WTC11 (cell line): Measurements from ENCODE around the gene C1orf232. TPM values are rescaled to one million over a fixed set of nuclear protein-coding genes. Genes with fewer than 3 reads are reported as not detected.

ENCODE experiments used
- ATAC-seq: fragments of 200-7000 bp; cut with Tn5 transposase; 2 replicates; pipeline ENCODE4 v1.10.0; 2021; ENCODE audit warnings: mild to moderate bottlenecking, moderate library complexity
- CTCF ChIA-PET: fragments of 300-600 bp; sonication (Branson Sonifier 250); formaldehyde crosslinking; loops from one replicate; lab custom pipeline; 2021; ENCODE audit warnings: antibody characterized with exemption; lab: Charles Lee
- POLR2A ChIA-PET: fragments of 350-600 bp; sonication (Branson Sonifier 250); formaldehyde crosslinking; loops from one replicate; lab custom pipeline; 2021; ENCODE audit warnings: antibody characterized with exemption; lab: Charles Lee
- DNase-seq: peaks from one replicate; pipeline ENCODE4 v3.0.0; 2021; ENCODE audit warnings: low spot score
- H3K27ac Mint-ChIP-seq: 2 replicates; pipeline ENCODE4 v1.8.0; 2021; ENCODE audit warnings: mixed read lengths
- H3K27me3 Mint-ChIP-seq: 2 replicates; pipeline ENCODE4 v1.8.0; 2021; ENCODE audit warnings: low read depth, mild to moderate bottlenecking, moderate library complexity, mixed read lengths
- H3K36me3 Mint-ChIP-seq: 2 replicates; pipeline ENCODE4 v1.8.0; 2021; ENCODE audit warnings: mixed read lengths
- H3K4me1 Mint-ChIP-seq: 2 replicates; pipeline ENCODE4 v1.8.0; 2022; ENCODE audit warnings: mixed read lengths
- H3K4me3 Mint-ChIP-seq: 2 replicates; pipeline ENCODE4 v1.8.0; 2021; ENCODE audit warnings: mild to moderate bottlenecking, moderate library complexity, mixed read lengths
- H3K9me3 Mint-ChIP-seq: 2 replicates; pipeline ENCODE4 v1.8.0; 2021; ENCODE audit warnings: mixed read lengths
- ATF1 ChIP-seq: sonication (generic); formaldehyde crosslinking; IDR thresholded peaks from 2 replicates; pipeline ENCODE4 v1.8.1; 2023; ENCODE audit warnings: mild to moderate bottlenecking, moderate library complexity, missing genetic modification reagents
- ETV6 ChIP-seq: sonication (generic); formaldehyde crosslinking; IDR thresholded peaks from 2 replicates; pipeline ENCODE4 v1.8.1; 2022; ENCODE audit warnings: mild to moderate bottlenecking, missing genetic modification reagents
- NR1H2 ChIP-seq: sonication (generic); formaldehyde crosslinking; IDR thresholded peaks from 2 replicates; pipeline ENCODE4 v1.9.0; 2021; ENCODE audit warnings: mild to moderate bottlenecking, moderate library complexity, missing genetic modification reagents
- NR3C1 ChIP-seq: sonication (generic); formaldehyde crosslinking; conservative IDR thresholded peaks from 2 replicates; pipeline ENCODE4 v1.8.1; 2023; ENCODE audit warnings: low read depth, mild to moderate bottlenecking, missing genetic modification reagents
- ZNF121 ChIP-seq: sonication (generic); formaldehyde crosslinking; IDR thresholded peaks from 2 replicates; pipeline ENCODE4 v1.8.0; 2023; ENCODE audit warnings: missing genetic modification reagents
- total RNA-seq: library from RNA; stranded (reverse); gene quantifications from 3 replicates; pipeline ENCODE4 v1.2.3, GENCODE V29; 2021
- TF ChIP-seq, protein P1 (sequence below): sonication (generic); formaldehyde crosslinking; IDR thresholded peaks from 2 replicates; pipeline ENCODE4 v1.8.0; 2022; ENCODE audit warnings: mild to moderate bottlenecking, missing genetic modification reagents
- TF ChIP-seq, protein P2 (sequence below): sonication (generic); formaldehyde crosslinking; IDR thresholded peaks from 2 replicates; pipeline ENCODE4 v1.8.1; 2023; ENCODE audit warnings: mild to moderate bottlenecking, missing genetic modification reagents, moderate library complexity
- TF ChIP-seq, protein P3 (sequence below): sonication (generic); formaldehyde crosslinking; IDR thresholded peaks from 2 replicates; pipeline ENCODE4 v1.8.1; 2022; ENCODE audit warnings: low read depth, missing genetic modification reagents, borderline replicate concordance
- TF ChIP-seq, protein P4 (sequence below): sonication (generic); formaldehyde crosslinking; IDR thresholded peaks from 2 replicates; pipeline ENCODE4 v1.8.1; 2023; ENCODE audit warnings: mild to moderate bottlenecking, missing genetic modification reagents, borderline replicate concordance
- TF ChIP-seq, protein P5 (sequence below): sonication (generic); formaldehyde crosslinking; IDR thresholded peaks from 2 replicates; pipeline ENCODE4 v1.8.1; 2023; ENCODE audit warnings: mild to moderate bottlenecking, missing genetic modification reagents
- TF ChIP-seq, protein P6 (sequence below): sonication (generic); formaldehyde crosslinking; IDR thresholded peaks from 2 replicates; pipeline ENCODE4 v1.8.1; 2022; ENCODE audit warnings: mild to moderate bottlenecking, missing genetic modification reagents, moderate library complexity, borderline replicate concordance
- TF ChIP-seq, protein P7 (sequence below): fragments of 250-450 bp; sonication (Bioruptor Pico); IDR thresholded peaks from 2 replicates; pipeline ENCODE4 v1.8.0; 2021; ENCODE audit warnings: mild to moderate bottlenecking
- TF ChIP-seq, protein P8 (sequence below): sonication (generic); formaldehyde crosslinking; IDR thresholded peaks from 2 replicates; pipeline ENCODE4 v1.8.1; 2022; ENCODE audit warnings: low read depth, mild to moderate bottlenecking, moderate library complexity, missing genetic modification reagents, borderline replicate concordance
- TF ChIP-seq, protein P9 (sequence below): fragments of 250-450 bp; sonication (Bioruptor Pico); IDR thresholded peaks from 2 replicates; pipeline ENCODE4 v1.9.0; 2021; ENCODE audit warnings: mild to moderate bottlenecking

Gene C1orf232
- total RNA-seq, 1 experiment from 2014 or later: not detected

DNA sequence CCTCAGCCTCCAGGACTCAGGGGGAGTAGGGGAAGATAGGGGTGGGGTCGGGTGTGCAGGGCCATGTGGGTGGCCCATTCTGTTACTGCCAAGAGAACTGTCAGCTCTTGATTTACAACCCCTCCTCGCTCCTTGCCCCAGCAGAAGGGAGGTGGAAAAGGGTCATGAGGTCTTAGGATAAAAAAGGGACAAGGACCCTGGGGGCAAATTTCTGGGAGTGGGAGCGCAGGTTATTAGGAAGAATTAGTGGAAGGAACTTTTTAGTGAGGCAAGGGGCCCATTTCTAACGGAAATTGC is 9.1 kb downstream of the C1orf232 start (continued):
- TF ChIP-seq, protein P1, sequence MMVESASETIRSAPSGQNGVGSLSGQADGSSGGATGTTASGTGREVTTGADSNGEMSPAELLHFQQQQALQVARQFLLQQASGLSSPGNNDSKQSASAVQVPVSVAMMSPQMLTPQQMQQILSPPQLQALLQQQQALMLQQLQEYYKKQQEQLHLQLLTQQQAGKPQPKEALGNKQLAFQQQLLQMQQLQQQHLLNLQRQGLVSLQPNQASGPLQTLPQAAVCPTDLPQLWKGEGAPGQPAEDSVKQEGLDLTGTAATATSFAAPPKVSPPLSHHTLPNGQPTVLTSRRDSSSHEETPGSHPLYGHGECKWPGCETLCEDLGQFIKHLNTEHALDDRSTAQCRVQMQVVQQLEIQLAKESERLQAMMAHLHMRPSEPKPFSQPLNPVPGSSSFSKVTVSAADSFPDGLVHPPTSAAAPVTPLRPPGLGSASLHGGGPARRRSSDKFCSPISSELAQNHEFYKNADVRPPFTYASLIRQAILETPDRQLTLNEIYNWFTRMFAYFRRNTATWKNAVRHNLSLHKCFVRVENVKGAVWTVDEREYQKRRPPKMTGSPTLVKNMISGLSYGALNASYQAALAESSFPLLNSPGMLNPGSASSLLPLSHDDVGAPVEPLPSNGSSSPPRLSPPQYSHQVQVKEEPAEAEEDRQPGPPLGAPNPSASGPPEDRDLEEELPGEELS (CRISPR knock-in tag): no peak
- TF ChIP-seq, protein P2, sequence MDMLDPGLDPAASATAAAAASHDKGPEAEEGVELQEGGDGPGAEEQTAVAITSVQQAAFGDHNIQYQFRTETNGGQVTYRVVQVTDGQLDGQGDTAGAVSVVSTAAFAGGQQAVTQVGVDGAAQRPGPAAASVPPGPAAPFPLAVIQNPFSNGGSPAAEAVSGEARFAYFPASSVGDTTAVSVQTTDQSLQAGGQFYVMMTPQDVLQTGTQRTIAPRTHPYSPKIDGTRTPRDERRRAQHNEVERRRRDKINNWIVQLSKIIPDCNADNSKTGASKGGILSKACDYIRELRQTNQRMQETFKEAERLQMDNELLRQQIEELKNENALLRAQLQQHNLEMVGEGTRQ (CRISPR knock-in tag): no peak

DNA sequence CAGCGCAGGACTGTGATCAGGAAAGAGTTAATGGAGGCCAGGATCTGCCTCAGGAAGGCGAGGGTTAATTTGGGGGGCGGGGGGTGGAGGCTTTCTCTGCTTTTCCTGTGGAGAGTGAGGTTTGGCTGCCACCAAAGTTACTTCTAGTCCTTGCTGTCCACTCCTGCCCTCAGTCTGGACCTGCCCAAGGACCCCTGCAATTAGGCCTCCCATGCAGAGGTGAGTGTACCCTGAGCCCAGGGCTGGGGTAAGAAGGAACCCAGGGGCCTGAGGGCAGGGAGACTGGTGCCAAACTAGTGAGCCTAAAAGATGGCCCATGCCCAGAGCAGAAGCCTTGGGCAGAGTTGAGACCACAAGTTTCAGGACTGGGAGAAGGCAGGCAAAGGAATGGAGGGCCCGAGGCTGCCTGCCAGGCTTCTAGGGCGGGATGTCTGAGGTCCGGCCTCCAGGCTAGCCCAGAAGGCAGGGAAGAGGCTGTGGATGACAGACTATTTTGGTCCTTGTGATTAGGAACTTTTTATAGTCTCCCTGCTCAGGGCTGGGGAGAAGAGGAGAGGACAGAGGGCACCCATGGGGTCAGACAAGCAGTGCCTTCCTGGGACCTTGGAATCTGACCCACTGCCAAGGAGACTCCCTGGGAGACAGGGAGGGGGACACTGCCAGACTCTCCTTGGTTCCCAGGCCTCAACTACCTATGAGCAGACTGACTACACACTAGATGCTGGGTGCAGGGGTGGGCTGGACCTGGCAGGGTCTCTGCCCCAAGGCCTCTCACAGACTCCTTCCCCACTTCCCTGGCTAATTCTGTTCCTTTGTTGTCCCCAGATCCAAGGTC is 9.6 kb downstream of the C1orf232 start, which contains the start of gene FAM110D:
TSS of gene FAM110D (plus strand) at position 172 of the 835 bp plus-strand sequence. CDS start 2,213 bp downstream, outside the sequence.
- no peak for TF ChIP-seq NR3C1 (CRISPR knock-in tag)
- TF ChIP-seq, protein P3, sequence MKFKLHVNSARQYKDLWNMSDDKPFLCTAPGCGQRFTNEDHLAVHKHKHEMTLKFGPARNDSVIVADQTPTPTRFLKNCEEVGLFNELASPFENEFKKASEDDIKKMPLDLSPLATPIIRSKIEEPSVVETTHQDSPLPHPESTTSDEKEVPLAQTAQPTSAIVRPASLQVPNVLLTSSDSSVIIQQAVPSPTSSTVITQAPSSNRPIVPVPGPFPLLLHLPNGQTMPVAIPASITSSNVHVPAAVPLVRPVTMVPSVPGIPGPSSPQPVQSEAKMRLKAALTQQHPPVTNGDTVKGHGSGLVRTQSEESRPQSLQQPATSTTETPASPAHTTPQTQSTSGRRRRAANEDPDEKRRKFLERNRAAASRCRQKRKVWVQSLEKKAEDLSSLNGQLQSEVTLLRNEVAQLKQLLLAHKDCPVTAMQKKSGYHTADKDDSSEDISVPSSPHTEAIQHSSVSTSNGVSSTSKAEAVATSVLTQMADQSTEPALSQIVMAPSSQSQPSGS (CRISPR knock-in tag): no peak
- TF ChIP-seq, protein P4, sequence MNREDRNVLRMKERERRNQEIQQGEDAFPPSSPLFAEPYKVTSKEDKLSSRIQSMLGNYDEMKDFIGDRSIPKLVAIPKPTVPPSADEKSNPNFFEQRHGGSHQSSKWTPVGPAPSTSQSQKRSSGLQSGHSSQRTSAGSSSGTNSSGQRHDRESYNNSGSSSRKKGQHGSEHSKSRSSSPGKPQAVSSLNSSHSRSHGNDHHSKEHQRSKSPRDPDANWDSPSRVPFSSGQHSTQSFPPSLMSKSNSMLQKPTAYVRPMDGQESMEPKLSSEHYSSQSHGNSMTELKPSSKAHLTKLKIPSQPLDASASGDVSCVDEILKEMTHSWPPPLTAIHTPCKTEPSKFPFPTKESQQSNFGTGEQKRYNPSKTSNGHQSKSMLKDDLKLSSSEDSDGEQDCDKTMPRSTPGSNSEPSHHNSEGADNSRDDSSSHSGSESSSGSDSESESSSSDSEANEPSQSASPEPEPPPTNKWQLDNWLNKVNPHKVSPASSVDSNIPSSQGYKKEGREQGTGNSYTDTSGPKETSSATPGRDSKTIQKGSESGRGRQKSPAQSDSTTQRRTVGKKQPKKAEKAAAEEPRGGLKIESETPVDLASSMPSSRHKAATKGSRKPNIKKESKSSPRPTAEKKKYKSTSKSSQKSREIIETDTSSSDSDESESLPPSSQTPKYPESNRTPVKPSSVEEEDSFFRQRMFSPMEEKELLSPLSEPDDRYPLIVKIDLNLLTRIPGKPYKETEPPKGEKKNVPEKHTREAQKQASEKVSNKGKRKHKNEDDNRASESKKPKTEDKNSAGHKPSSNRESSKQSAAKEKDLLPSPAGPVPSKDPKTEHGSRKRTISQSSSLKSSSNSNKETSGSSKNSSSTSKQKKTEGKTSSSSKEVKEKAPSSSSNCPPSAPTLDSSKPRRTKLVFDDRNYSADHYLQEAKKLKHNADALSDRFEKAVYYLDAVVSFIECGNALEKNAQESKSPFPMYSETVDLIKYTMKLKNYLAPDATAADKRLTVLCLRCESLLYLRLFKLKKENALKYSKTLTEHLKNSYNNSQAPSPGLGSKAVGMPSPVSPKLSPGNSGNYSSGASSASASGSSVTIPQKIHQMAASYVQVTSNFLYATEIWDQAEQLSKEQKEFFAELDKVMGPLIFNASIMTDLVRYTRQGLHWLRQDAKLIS: no peak
- TF ChIP-seq, protein P5, sequence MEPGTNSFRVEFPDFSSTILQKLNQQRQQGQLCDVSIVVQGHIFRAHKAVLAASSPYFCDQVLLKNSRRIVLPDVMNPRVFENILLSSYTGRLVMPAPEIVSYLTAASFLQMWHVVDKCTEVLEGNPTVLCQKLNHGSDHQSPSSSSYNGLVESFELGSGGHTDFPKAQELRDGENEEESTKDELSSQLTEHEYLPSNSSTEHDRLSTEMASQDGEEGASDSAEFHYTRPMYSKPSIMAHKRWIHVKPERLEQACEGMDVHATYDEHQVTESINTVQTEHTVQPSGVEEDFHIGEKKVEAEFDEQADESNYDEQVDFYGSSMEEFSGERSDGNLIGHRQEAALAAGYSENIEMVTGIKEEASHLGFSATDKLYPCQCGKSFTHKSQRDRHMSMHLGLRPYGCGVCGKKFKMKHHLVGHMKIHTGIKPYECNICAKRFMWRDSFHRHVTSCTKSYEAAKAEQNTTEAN (CRISPR knock-in tag): no peak
- TF ChIP-seq, protein P6, sequence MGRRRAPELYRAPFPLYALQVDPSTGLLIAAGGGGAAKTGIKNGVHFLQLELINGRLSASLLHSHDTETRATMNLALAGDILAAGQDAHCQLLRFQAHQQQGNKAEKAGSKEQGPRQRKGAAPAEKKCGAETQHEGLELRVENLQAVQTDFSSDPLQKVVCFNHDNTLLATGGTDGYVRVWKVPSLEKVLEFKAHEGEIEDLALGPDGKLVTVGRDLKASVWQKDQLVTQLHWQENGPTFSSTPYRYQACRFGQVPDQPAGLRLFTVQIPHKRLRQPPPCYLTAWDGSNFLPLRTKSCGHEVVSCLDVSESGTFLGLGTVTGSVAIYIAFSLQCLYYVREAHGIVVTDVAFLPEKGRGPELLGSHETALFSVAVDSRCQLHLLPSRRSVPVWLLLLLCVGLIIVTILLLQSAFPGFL (CRISPR knock-in tag): no peak
- TF ChIP-seq, all 79 proteins: peak for 0
- H3K4me3 Mint-ChIP-seq: no peak within 1 kb of the TSS; the same call in 1 of the 2 replicates
- ChIA-PET POLR2A (no interaction called here), CTCF (interaction anchor here (1.0 to 1.2 kb wide), 4 partner anchors 11 to 75 kb away, joined by 3 to 5 read pairs (median 4); partner anchors contain the start of genes CATSPER4, CEP85 and ZNF593)
- H3K36me3 Mint-ChIP-seq: no peaks in the 10 kb centered on the region
- peaks cover 64% of the 10 kb centered on the region for H3K4me1 Mint-ChIP-seq
- H3K27ac Mint-ChIP-seq: no peak within 1 kb of the TSS
- H3K9me3 Mint-ChIP-seq: no peaks in the 10 kb centered on the region
- DNase-seq: no peak
- H3K27me3 Mint-ChIP-seq: peaks cover 97% of the 10 kb centered on the region
- ATAC-seq: no peak

DNA sequence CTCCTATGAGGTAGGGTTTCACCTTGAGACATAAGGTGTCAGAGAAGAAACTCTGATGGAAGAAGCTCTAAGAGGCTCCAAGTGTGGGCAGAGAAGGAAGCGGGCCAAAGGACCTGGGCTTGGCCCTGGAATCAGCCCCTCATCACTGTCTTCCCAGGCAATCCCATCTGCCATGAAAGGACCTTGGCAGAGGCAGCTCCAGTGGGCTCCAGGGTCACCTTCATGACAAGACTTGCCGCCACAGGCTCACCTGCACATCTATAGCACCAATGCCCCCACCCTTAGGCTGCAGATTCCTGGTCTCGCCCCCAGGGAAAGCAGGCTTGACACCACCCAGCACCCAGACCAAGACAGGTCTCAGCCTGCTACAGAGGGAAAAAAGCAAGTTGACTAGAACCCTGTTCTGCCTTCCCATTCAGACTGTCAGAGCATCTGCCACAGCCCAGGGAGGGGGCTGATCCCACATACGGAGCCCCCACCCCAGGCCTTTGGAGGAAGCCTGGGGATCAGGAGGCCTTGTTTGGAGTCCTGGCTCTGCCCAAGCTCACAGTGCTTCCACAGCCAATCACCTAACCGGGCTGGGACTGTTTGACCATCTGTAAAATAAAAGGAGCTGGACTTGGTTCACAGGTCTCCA is 10.4 kb downstream of the C1orf232 start:
- Mint-ChIP-seq H3K4me1 (peaks cover 61% of the 10 kb centered on the region), H3K36me3 (no peaks in the 10 kb centered on the region), H3K27me3 (peaks cover 98% of the 10 kb centered on the region), H3K9me3 (no peaks in the 10 kb centered on the region), H3K27ac (no peak overlapping the region), H3K4me3 (no peak overlapping the region)
- ATAC-seq: no peak
- POLR2A ChIA-PET: no interaction called here
- CTCF ChIA-PET: interaction anchor here (1.0 to 4.8 kb wide), 7 partner anchors 11 to 121 kb away, joined by 3 to 50 read pairs (median 5); partner anchors contain the start of genes CATSPER4, CEP85, SH3BGRL3 and ZNF593
- no peak for DNase-seq
- TF ChIP-seq, protein P7, sequence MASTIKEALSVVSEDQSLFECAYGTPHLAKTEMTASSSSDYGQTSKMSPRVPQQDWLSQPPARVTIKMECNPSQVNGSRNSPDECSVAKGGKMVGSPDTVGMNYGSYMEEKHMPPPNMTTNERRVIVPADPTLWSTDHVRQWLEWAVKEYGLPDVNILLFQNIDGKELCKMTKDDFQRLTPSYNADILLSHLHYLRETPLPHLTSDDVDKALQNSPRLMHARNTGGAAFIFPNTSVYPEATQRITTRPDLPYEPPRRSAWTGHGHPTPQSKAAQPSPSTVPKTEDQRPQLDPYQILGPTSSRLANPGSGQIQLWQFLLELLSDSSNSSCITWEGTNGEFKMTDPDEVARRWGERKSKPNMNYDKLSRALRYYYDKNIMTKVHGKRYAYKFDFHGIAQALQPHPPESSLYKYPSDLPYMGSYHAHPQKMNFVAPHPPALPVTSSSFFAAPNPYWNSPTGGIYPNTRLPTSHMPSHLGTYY (CRISPR knock-in tag): no peak
- TF ChIP-seq ETV6 (CRISPR knock-in tag) (no peak), ATF1 (CRISPR knock-in tag) (no peak), NR1H2 (CRISPR knock-in tag) (no peak), ZNF121 (no peak)
- TF ChIP-seq, protein P8, sequence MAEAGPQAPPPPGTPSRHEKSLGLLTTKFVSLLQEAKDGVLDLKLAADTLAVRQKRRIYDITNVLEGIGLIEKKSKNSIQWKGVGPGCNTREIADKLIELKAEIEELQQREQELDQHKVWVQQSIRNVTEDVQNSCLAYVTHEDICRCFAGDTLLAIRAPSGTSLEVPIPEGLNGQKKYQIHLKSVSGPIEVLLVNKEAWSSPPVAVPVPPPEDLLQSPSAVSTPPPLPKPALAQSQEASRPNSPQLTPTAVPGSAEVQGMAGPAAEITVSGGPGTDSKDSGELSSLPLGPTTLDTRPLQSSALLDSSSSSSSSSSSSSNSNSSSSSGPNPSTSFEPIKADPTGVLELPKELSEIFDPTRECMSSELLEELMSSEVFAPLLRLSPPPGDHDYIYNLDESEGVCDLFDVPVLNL (CRISPR knock-in tag): no peak
- TF ChIP-seq, protein P9, sequence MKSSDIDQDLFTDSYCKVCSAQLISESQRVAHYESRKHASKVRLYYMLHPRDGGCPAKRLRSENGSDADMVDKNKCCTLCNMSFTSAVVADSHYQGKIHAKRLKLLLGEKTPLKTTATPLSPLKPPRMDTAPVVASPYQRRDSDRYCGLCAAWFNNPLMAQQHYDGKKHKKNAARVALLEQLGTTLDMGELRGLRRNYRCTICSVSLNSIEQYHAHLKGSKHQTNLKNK (CRISPR knock-in tag): no peak
